Gastroesophageal sphincter (tissue), 4 donors: ENCODE measurements around the gene TRIM49D1. TPM values are rescaled to one million over a fixed set of nuclear protein-coding genes. Genes with fewer than 3 reads are reported as not detected.

Experiments
- small RNA-seq, 4 donors: library from RNA; depleted of rRNA; stranded (forward); fragments of <200 nt; gene quantifications; one replicate each; pipeline ENCODE3, GENCODE V24; 2016
- total RNA-seq, 4 donors: library from RNA; depleted of rRNA; stranded (reverse); fragments of >200 nt; gene quantifications; one replicate each; pipeline ENCODE4 v1.1.0, GENCODE V29; 2016

Gene TRIM49D1
- total RNA-seq, 4 donors from 2014 or later, result not detected

Small RNAs within 50 kb of the gene (small RNA-seq; reads per million reads assigned to genes)
- gene AP004607.1, result 0 reads per million in 4 donors

Other genes with a start within 250 kb of the TRIM49D1 start
- gene TRIM77, start 211.9 kb downstream of the TRIM49D1 start, total RNA-seq, result not detected
- not detected for gene TRIM49, start 113.7 kb downstream of the TRIM49D1 start, total RNA-seq
- not detected for gene TRIM64B, start 43.8 kb downstream of the TRIM49D1 start, total RNA-seq
- not detected for gene TRIM49D2, start 1.8 kb upstream of the TRIM49D1 start, total RNA-seq
- gene TRIM64, start 43.8 kb upstream of the TRIM49D1 start, total RNA-seq, result not detected
- gene TRIM49C, start 108.9 kb upstream of the TRIM49D1 start, total RNA-seq, result not detected
- gene UBTFL1, start 163.7 kb upstream of the TRIM49D1 start, total RNA-seq, result not detected
- 1 to 10 TPM in 3 of 4 donors, under 1 TPM in 1; 0.66 to 2.8 (median 1.7) TPM for gene NAALAD2, start 212.4 kb upstream of the TRIM49D1 start, total RNA-seq